Endothelial cell of umbilical vein (primary cell): ENCODE data around the gene PHACTR1. TPM values are rescaled to one million over a fixed set of nuclear protein-coding genes. Genes with fewer than 3 reads are reported as not detected.

Source experiments
- BruUV-seq: library from RNA; stranded (reverse); fragments of 400-500 nt; replicated peaks from 2 replicates; lab custom pipeline; 2021; lab: Mats Ljungman, UMichigan
- CTCF ChIA-PET: fragments of 300-600, 350-600 bp; sonication (Branson Sonifier 250); formaldehyde crosslinking; loops from one replicate; lab custom pipeline; 2021; ENCODE audit warnings: antibody characterized with exemption, inconsistent platforms; lab: Charles Lee
- POLR2A ChIA-PET: fragments of 300-600, 350-600 bp; sonication (Branson Sonifier 250); formaldehyde crosslinking; loops from one replicate; lab custom pipeline; 2021; ENCODE audit warnings: antibody characterized with exemption, inconsistent platforms; lab: Charles Lee
- DNase-seq: peaks from one replicate; pipeline ENCODE4 v3.0.0-alpha.2; 2011; ENCODE audit warnings: low read depth, low spot score
- FAIRE-seq: peaks from 2 replicates; lab custom pipeline; 2011; peaks lifted over from hg19 to GRCh38; lab: Jason Lieb, UNC
- H2AFZ ChIP-seq: 2 replicates; pipeline ENCODE4 v1.6.0; 2012; ENCODE audit warnings: low read depth, low read length, control low read depth, inconsistent platforms
- H3K27ac ChIP-seq: 2 replicates; pipeline ENCODE4 v1.5.1; 2011; ENCODE audit warnings: low read depth, mild to moderate bottlenecking, control low read depth, low read length, moderate library complexity; ENCODE audit not compliant: insufficient read depth
- H3K27me3 ChIP-seq, 2 experiments: 2 replicates each; pipeline versions ENCODE4 v1.6.0 to v1.6.1; 2011; ENCODE audit warnings: low read length in 2 of 2, mixed read lengths in 1 of 2; ENCODE audit not compliant: control insufficient read depth in 2 of 2, insufficient read depth in 2 of 2
- H3K36me3 ChIP-seq, 2 experiments: 2 replicates in 1 of 2; 3 replicates in 1 of 2; pipeline ENCODE4 v1.5.1; 2011; ENCODE audit warnings: low read length in 2 of 2, mild to moderate bottlenecking in 1 of 2, moderate library complexity in 1 of 2; ENCODE audit not compliant: control insufficient read depth in 2 of 2, insufficient read depth in 2 of 2; ENCODE audit errors: extremely low read depth in 1 of 2
- H3K4me1 ChIP-seq: 3 replicates; pipeline ENCODE4 v1.5.1; 2011; ENCODE audit warnings: mild to moderate bottlenecking, low read length; ENCODE audit not compliant: control insufficient read depth, insufficient read depth; ENCODE audit errors: extremely low read depth
- H3K4me2 ChIP-seq: 2 replicates; pipeline ENCODE4 v1.6.1; 2011; ENCODE audit warnings: low read length, control low read depth, mixed read lengths; ENCODE audit not compliant: insufficient read depth
- H3K4me3 ChIP-seq, 3 experiments: fragments of 200-600 bp in 1 of 3; sonication (generic), shearing (Covaris generic) in 1 of 3; replicated peaks in 1 of 3; 2 replicates each; pipeline ENCODE4 v1.5.1; 2011 to 2016; ENCODE audit warnings: control low read depth in 3 of 3, low read length in 3 of 3, mild to moderate bottlenecking in 2 of 3, inconsistent platforms in 1 of 3, low read depth in 1 of 3, moderate library complexity in 1 of 3; ENCODE audit not compliant: insufficient read depth in 1 of 3
- H3K79me2 ChIP-seq: 2 replicates; pipeline ENCODE4 v1.6.0; 2012; ENCODE audit warnings: low read length, inconsistent platforms; ENCODE audit not compliant: control insufficient read depth, insufficient read depth
- H3K9ac ChIP-seq: replicated peaks from 2 replicates; pipeline ENCODE3; 2011; ENCODE audit warnings: low read length, control low read depth; ENCODE audit not compliant: insufficient read depth; ENCODE audit errors: extremely low read depth
- H3K9me1 ChIP-seq: replicated peaks from 3 replicates; pipeline ENCODE4 v1.6.0; 2011; ENCODE audit warnings: mild to moderate bottlenecking, low read length; ENCODE audit not compliant: control insufficient read depth, insufficient read depth; ENCODE audit errors: extremely low read depth
- H3K9me3 ChIP-seq: replicated peaks from 2 replicates; pipeline ENCODE4 v1.5.1; 2012; ENCODE audit warnings: low read length, inconsistent platforms; ENCODE audit not compliant: control insufficient read depth, insufficient read depth
- H4K20me1 ChIP-seq: replicated peaks from 2 replicates; pipeline ENCODE3; 2011; ENCODE audit warnings: mild to moderate bottlenecking, low read length; ENCODE audit not compliant: control insufficient read depth, insufficient read depth; ENCODE audit errors: extremely low read depth
- CTCF ChIP-seq, 2 donors: IDR thresholded peaks; 1 replicate in 1 of 2; 2 replicates in 1 of 2; pipeline ENCODE4 v1.5.1; 2011; ENCODE audit warnings: low read length in 2 of 2, mild to moderate bottlenecking in 2 of 2, moderate library complexity in 2 of 2, control low read depth in 1 of 2, inconsistent platforms in 1 of 2, low read depth in 1 of 2; ENCODE audit not compliant: insufficient read depth in 1 of 2; ENCODE audit errors: extremely low read depth in 1 of 2
- FOS ChIP-seq: IDR thresholded peaks from 2 replicates; pipeline ENCODE4 v1.6.1; 2011; ENCODE audit warnings: mild to moderate bottlenecking, low read length, moderate library complexity, borderline replicate concordance; ENCODE audit not compliant: insufficient read depth
- GATA2 ChIP-seq: IDR thresholded peaks from 2 replicates; pipeline ENCODE4 v1.7.0; 2011; ENCODE audit warnings: low read depth, mild to moderate bottlenecking, moderate library complexity, mixed read lengths, low read length; ENCODE audit not compliant: insufficient read length, insufficient read depth
- JUN ChIP-seq: IDR thresholded peaks from 2 replicates; pipeline ENCODE4 v1.6.1; 2011; ENCODE audit warnings: borderline replicate concordance, low read depth; ENCODE audit not compliant: insufficient read length, insufficient read depth
- MAX ChIP-seq: IDR thresholded peaks from 2 replicates; pipeline ENCODE4 v1.6.1; 2011; ENCODE audit not compliant: insufficient read depth, insufficient read length
- MYC ChIP-seq: IDR thresholded peaks from one replicate; pipeline ENCODE4 v1.6.1; 2011; ENCODE audit warnings: mild to moderate bottlenecking, low read depth, low read length
- POLR2A ChIP-seq: IDR thresholded peaks from 2 replicates; pipeline ENCODE4 v1.6.1; 2012; ENCODE audit warnings: low read depth, mild to moderate bottlenecking, control low read depth, low read length
- POLR2AphosphoS5 ChIP-seq: IDR thresholded peaks from 2 replicates; pipeline ENCODE4 v1.6.1; 2012; ENCODE audit warnings: low read depth, mild to moderate bottlenecking, control low read depth, low read length, moderate library complexity; ENCODE audit not compliant: insufficient read depth
- dilution Hi-C: fragments of 300-500 bp; cut with MboI; formaldehyde crosslinking; loops from one replicate; pipeline ENCODE4 v1.15.0; 2019; ENCODE audit warnings: low sequenced_read_pairs; ENCODE audit not compliant: extremely low pct_ligation_motif_present
- intact Hi-C: fragments of 100-400 bp; cut with micrococcal nuclease; formaldehyde crosslinking; loops from one replicate; pipeline ENCODE4 v1.10.0; 2022
- polyA plus RNA-seq, 4 experiments: library from polyadenylated mRNA; depleted of rRNA in 3 of 4; stranded (reverse) in 3 of 4; unstranded in 1 of 4; fragments of >200 nt; gene quantifications; 2 replicates each; pipeline versions ENCODE4 v1.2.1 to v1.2.3, GENCODE V29; 2011 to 2012; ENCODE audit warnings: missing spikeins in 1 of 4
- total RNA-seq: library from RNA; stranded (reverse); gene quantifications from 2 replicates; pipeline ENCODE4 v1.2.3, GENCODE V29; 2021

The PHACTR1 gene
- total and polyA plus RNA-seq, 2 donors (not counting 3 experiments of a cell fraction or from before 2014, with no cell fraction given) = 2.4 to 23.2 TPM

DNA sequence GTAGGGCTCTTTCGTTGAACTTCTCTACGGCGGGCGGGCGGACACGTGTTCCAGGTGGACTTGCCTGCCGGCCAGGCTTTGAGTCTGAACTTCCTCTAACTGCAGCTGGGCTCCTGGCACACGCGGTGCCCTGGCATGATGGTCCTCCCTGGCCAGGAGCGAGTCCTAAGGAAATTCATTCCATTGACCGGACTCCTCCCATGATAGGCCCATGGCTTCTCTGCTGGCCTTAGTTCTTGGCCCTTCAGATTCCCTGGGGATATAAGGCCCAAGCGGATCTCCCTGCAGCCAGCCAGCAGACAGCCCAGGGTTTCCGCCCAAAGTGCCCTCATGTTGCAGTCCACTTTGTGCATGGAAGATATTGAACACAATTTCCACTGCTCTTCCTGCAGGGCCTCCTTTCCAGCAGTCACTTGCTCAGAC, 572.4 kb downstream of the PHACTR1 start:
- peaks cover 2 to 3% of the 10 kb centered on the region in 2 experiments for H3K36me3 ChIP-seq
- H3K27ac ChIP-seq = no peak overlapping the region
- no peak overlapping the region for H3K4me3 ChIP-seq
- dilution Hi-C loops = no loop called here
- H3K9me3 ChIP-seq = no peaks in the 10 kb centered on the region
- FAIRE-seq = no peak
- H3K27me3 ChIP-seq = no peaks in the 10 kb centered on the region
- TF ChIP-seq JUN (no peak), POLR2A (no peak), MYC (no peak), FOS (no peak), POLR2AphosphoS5 (no peak), GATA2 (no peak), MAX (no peak), CTCF (IDR thresholded peaks at IDR 0.05; ENCODE audit: extremely low read depth in 1 of 2, insufficient read depth in 1 of 2, low read depth in 1 of 2, low read length in 2 of 2) (no peak)
- ChIA-PET CTCF (no interaction called here), POLR2A (no interaction called here)
- no peak overlapping the region for H2AFZ ChIP-seq
- no peak overlapping the region for H3K9ac ChIP-seq
- no peaks in the 10 kb centered on the region for H3K79me2 ChIP-seq
- no peak for DNase-seq
- no TSS peak for BruUV-seq
- H3K4me1 ChIP-seq = no peaks in the 10 kb centered on the region
- intact Hi-C loops = no loop called here
- no peaks in the 10 kb centered on the region for H4K20me1 ChIP-seq
- H3K9me1 ChIP-seq = no peaks in the 10 kb centered on the region
- no peak overlapping the region for H3K4me2 ChIP-seq
